Measurements from ENCODE around the gene PIEZO1. TPM values are rescaled to one million over a fixed set of nuclear protein-coding genes. Genes with fewer than 3 reads are reported as not detected.
A peak's percentile ranks its signal among the peaks of the same experiment; 100 is the strongest.

Gene PIEZO1
- total RNA-seq, 2 experiments from 2014 or later: 269 to 347 TPM

GRCh38 chr16:88749358-88749757, 35.7 kb downstream of the PIEZO1 start:
- no peak for DNase-seq
- no peak for ATAC-seq
- no peaks in the 10 kb centered on the region for H3K27me3 Mint-ChIP-seq
- no peak overlapping the region for H3K27ac Mint-ChIP-seq
- H3K4me3 Mint-ChIP-seq: no peak overlapping the region
- H3K36me3 Mint-ChIP-seq: no peaks in the 10 kb centered on the region
- peaks cover 29% of the 10 kb centered on the region for H3K4me1 Mint-ChIP-seq
- CTCF ChIA-PET: interaction anchor here (2.9 kb wide), 1 partner anchor 12 kb away, joined by 20 read pairs; no protein-coding TSS in a partner anchor
- H3K9me3 Mint-ChIP-seq (ENCODE audit: low read depth): no peaks in the 10 kb centered on the region

- no peak overlapping the region for H3K27ac Mint-ChIP-seq
- no peaks in the 10 kb centered on the region for H3K27me3 Mint-ChIP-seq
- no peaks in the 10 kb centered on the region for H3K36me3 Mint-ChIP-seq
- DNase-seq (no peak), ATAC-seq (no peak)
- H3K9me3 Mint-ChIP-seq (ENCODE audit: low read depth): no peaks in the 10 kb centered on the region
- H3K4me1 Mint-ChIP-seq: peaks cover 33% of the 10 kb centered on the region
- no peak overlapping the region for H3K4me3 Mint-ChIP-seq
- CTCF ChIA-PET: interaction anchor here (1.0 to 9.2 kb wide), 3 partner anchors 11 to 32 kb away, joined by 3 to 90 read pairs (median 20); no protein-coding TSS in a partner anchor
Measured at GRCh38 chr16:88748364-88748763, 36.7 kb downstream of the PIEZO1 start.

DNA sequence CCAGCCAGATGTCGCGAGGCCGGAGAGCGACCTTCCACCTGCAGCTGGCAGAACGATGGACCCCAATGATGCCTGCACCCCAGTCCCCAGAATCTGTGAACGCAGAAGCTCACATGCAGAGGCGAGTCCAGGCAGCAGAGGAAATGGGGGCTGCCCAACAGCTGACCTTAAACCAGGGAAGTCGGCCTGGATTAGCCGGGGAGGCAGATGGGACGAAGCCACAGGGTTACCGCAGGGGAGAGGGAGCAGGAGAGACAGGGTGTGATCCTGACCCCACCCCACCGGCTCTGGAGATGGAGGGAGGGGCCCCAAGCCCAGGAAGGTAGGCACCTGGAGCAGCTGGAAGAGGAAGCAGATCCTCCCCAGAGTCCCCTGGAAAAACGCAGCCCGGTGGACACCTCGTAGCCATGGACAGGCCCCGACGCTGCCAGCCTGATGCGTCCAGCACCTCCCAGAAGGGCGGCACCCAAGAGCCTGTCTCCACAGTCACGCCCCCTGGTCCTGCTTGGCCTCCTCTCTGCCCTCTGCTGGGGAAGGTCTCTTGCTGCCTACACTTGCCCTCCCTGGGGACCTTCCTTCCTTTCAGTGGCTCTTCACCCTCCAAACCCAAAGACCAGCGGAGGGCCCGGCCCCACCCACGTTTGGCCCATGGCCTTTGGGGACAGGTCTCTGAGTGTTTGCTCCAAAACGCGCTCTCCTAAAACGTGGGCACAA, 37.3 kb downstream of the PIEZO1 start:
- CTCF ChIA-PET: interaction anchor here (1.0 to 9.2 kb wide), 5 partner anchors 8 to 55 kb away, joined by 3 to 90 read pairs (median 3); partner anchors contain the start of gene CDT1
- DNase-seq (peak; percentile 72), ATAC-seq (peak; percentile 50)
- Mint-ChIP-seq H3K27ac (no peak overlapping the region), H3K36me3 (no peaks in the 10 kb centered on the region), H3K4me1 (peaks cover 35% of the 10 kb centered on the region), H3K9me3 (ENCODE audit: low read depth) (no peaks in the 10 kb centered on the region), H3K27me3 (no peaks in the 10 kb centered on the region), H3K4me3 (no peak overlapping the region)

- no peak for ATAC-seq
- H3K27ac Mint-ChIP-seq: peak overlapping the region; percentile 85
Measured at GRCh38 chr16:88746506-88746905, 38.5 kb downstream of the PIEZO1 start.

DNA sequence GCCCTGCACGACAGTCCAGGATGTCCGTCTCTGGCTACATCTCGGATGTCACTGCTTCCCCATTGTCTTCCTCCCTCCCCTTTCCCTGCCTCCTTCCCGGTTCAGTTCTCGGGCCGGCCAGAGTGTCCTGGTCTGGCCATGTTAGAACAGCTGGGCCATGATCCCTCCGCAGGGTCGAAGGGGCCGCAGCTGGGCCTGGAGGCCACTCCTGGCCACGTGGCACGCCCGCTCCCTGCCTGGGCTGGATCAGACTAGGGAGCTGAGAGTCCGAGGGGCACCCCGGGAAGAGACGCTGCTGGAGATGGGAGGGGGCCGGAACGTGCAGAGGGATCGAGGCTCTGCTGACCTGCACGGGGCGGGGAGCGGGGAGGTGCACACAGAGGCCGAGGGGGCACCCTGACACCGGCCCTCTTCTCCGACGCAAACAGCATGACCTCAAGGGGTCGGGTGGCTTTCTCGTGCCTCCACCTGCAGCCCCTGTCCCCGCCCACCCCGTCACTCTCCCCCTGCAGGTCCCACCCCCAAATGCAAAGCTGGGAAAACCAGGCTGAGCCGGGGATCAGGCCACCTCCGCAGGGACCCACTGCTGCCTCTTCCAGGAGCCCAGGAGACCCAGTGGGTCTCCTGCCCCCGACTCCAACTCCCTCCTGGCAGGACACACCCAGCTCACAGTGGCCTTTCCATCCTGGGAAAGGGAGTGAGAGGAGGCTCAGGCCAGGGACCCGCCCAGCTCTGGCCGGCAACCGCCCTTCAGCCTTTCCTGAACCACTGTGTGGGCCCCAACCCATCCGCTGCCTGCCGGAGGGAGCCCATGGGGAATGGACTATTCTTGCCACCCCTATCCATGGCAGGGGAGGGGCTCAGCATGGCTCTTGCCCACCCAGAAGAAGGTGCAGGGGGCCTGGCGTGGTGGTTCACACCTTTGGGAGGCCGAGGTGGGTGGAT, 40.2 kb downstream of the PIEZO1 start:
- no peaks in the 10 kb centered on the region for H3K36me3 Mint-ChIP-seq
- ATAC-seq (no peak), DNase-seq (no peak)
- peaks cover 35% of the 10 kb centered on the region for H3K4me1 Mint-ChIP-seq
- no peak overlapping the region for H3K4me3 Mint-ChIP-seq
- CTCF ChIA-PET: interaction anchor here (0.6 to 9.2 kb wide), 8 partner anchors 8 to 125 kb away, joined by 3 to 90 read pairs (median 6); no protein-coding TSS in a partner anchor
- no peak overlapping the region for H3K27ac Mint-ChIP-seq
- H3K27me3 Mint-ChIP-seq: no peaks in the 10 kb centered on the region
- H3K9me3 Mint-ChIP-seq (ENCODE audit: low read depth): no peaks in the 10 kb centered on the region

More at GRCh38 chr16:88746506-88746905, 38.5 kb downstream of the PIEZO1 start:
- H3K27me3 Mint-ChIP-seq: no peaks in the 10 kb centered on the region
- no peaks in the 10 kb centered on the region for H3K9me3 Mint-ChIP-seq (ENCODE audit: low read depth)
- no peaks in the 10 kb centered on the region for H3K36me3 Mint-ChIP-seq
- H3K4me1 Mint-ChIP-seq: peaks cover 35% of the 10 kb centered on the region
- no peak for DNase-seq
- CTCF ChIA-PET: interaction anchor here (0.9 to 9.2 kb wide), 10 partner anchors 9 to 127 kb away, joined by 3 to 90 read pairs (median 4); partner anchors contain the start of genes CDT1 and MVD
- H3K4me3 Mint-ChIP-seq: no peak overlapping the region

DNA sequence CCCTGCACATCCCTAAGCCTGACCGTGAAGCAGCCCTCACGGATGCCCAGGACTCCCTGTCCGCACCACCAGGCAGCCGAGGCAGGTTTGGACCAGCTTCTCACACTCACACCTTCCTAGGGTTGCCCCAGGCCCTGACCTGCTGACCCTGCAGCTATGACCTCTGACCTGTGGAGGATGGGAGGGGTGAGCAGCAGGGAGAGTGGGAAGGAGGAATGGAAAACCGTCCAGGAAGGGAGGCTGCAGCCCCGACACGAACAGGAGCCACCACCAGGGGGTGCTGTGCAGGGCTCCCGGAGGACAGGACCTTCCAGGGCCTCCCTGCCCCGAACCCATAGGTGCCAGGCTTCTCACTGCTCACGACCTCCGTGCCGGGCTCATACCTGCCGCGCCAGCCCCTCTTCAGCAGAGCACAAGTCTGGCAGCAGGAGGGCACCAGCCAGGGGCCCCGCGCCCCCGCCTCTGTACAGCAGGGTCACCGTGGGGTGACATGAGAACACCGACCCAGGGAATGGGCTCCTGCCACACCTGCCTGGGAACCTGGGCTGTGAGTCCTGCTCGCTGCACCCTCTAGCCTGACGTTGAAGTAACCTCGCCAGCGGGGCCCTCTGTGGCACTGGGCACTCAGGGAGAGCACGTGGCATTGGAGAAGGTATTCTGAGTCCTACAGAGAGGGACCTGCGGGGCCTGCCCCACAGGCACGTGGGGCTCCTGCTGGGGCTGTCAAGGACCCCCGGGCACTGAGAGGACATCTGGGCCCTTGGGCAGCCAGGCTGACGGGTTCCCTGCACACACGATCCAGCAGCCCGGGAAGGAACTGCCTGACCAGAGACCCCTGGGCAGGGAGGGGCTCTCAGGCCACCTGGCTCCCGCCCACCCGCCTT, 41.1 kb downstream of the PIEZO1 start:
- CTCF ChIA-PET: interaction anchor here (0.7 to 9.2 kb wide), 17 partner anchors 10 to 114 kb away, joined by 3 to 90 read pairs (median 4); partner anchors contain the start of gene PIEZO1
- peak; percentile 72 for DNase-seq
- Mint-ChIP-seq H3K9me3 (ENCODE audit: low read depth) (no peaks in the 10 kb centered on the region), H3K27me3 (no peaks in the 10 kb centered on the region), H3K4me1 (peaks cover 35% of the 10 kb centered on the region), H3K4me3 (no peak overlapping the region), H3K27ac (no peak overlapping the region), H3K36me3 (no peaks in the 10 kb centered on the region)
- ATAC-seq: peak; percentile 29

- H3K27ac Mint-ChIP-seq: no peak overlapping the region
- H3K9me3 Mint-ChIP-seq (ENCODE audit: low read depth): no peaks in the 10 kb centered on the region
- no peaks in the 10 kb centered on the region for H3K27me3 Mint-ChIP-seq
- no peaks in the 10 kb centered on the region for H3K36me3 Mint-ChIP-seq
- H3K4me3 Mint-ChIP-seq: no peak overlapping the region
- H3K4me1 Mint-ChIP-seq: peaks cover 32% of the 10 kb centered on the region
- CTCF ChIA-PET: interaction anchor here (0.7 to 9.2 kb wide), 17 partner anchors 10 to 115 kb away, joined by 3 to 90 read pairs (median 4); partner anchors contain the start of gene PIEZO1
- DNase-seq (no peak), ATAC-seq (no peak)
Measured at GRCh38 chr16:88742896-88743605, 42.0 kb downstream of the PIEZO1 start.

DNA sequence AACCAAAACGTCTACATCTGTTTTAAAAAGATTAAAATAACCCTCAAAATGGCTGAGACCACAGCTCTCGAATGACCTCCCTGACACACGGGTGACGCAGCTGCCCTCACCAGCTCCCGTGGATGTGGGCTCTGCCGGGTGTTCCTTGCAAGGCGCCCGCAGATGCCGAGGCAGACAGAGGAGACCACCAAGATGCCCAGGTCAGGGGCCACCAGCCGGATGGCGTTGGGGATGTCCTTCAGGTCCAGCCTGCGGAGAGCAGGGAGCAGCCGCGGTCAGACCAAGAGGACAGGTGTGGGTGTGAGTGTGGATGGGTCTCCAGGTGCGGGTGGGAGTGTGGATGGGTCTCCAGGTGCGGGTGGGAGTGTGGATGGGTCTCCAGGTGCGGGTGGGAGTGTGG, 43.7 kb downstream of the PIEZO1 start:
- DNase-seq (no peak), ATAC-seq (no peak)
- Mint-ChIP-seq H3K27me3 (no peaks in the 10 kb centered on the region), H3K9me3 (ENCODE audit: low read depth) (no peaks in the 10 kb centered on the region), H3K4me1 (peaks cover 26% of the 10 kb centered on the region), H3K36me3 (no peaks in the 10 kb centered on the region), H3K4me3 (no peak overlapping the region), H3K27ac (no peak overlapping the region)
- CTCF ChIA-PET: interaction anchor here (9.2 kb wide), 1 partner anchor 39 kb away, joined by 90 read pairs; no protein-coding TSS in a partner anchor

DNA sequence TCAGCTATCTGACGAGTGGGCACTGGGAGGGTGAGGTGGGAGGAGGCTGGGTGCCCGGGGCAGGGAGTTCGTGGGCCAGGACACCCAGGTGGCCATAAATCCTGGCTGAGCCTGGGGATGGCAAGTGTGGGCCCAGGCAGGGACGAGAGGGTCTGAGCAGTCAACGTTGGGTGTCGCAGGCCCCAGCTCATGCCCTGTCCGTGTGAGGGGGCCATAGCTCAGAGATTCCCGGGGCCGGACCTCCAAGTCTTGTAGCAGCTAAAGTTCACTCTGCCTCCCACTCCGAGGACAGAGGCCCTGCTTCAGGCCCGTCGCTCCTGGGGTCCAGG, 44.3 kb downstream of the PIEZO1 start:
- H3K9me3 Mint-ChIP-seq (ENCODE audit: low read depth): no peaks in the 10 kb centered on the region
- H3K4me1 Mint-ChIP-seq: peaks cover 19% of the 10 kb centered on the region
- CTCF ChIA-PET: interaction anchor here (9.2 kb wide), 1 partner anchor 40 kb away, joined by 90 read pairs; no protein-coding TSS in a partner anchor
- no peaks in the 10 kb centered on the region for H3K27me3 Mint-ChIP-seq
- ATAC-seq (no peak), DNase-seq (no peak)
- no peak overlapping the region for H3K4me3 Mint-ChIP-seq
- H3K36me3 Mint-ChIP-seq: no peaks in the 10 kb centered on the region
- H3K27ac Mint-ChIP-seq: no peak overlapping the region

GRCh38 chr16:88739977-88740726, 44.9 kb downstream of the PIEZO1 start:
- CTCF ChIA-PET: interaction anchor here (0.7 to 9.2 kb wide), 2 partner anchors 41 to 1045 kb away, joined by 3 to 90 read pairs; no protein-coding TSS in a partner anchor
- Mint-ChIP-seq H3K27me3 (no peaks in the 10 kb centered on the region), H3K27ac (no peak overlapping the region), H3K4me3 (no peak overlapping the region), H3K36me3 (peaks cover 2% of the 10 kb centered on the region), H3K4me1 (peaks cover 15% of the 10 kb centered on the region), H3K9me3 (ENCODE audit: low read depth) (no peaks in the 10 kb centered on the region)
- DNase-seq (no peak), ATAC-seq (no peak)

GRCh38 chr16:88739139-88739976, 45.7 kb downstream of the PIEZO1 start:
- ATAC-seq: no peak
- no peak for DNase-seq
- Mint-ChIP-seq H3K27me3 (no peaks in the 10 kb centered on the region), H3K4me3 (no peak overlapping the region), H3K4me1 (peaks cover 10% of the 10 kb centered on the region), H3K36me3 (peaks cover 2% of the 10 kb centered on the region), H3K27ac (no peak overlapping the region), H3K9me3 (ENCODE audit: low read depth) (no peaks in the 10 kb centered on the region)
- CTCF ChIA-PET: interaction anchor here (1.1 kb wide), 1 partner anchor 15 kb away, joined by 4 read pairs; no protein-coding TSS in a partner anchor
